HT-29 (cell line): ENCODE data around the gene CHCHD3. TPM values are rescaled to one million over a fixed set of nuclear protein-coding genes. Genes with fewer than 3 reads are reported as not detected.
"Not testable (repeated sequence)": the region's sequence is repeated elsewhere in the genome, so short reads cannot be mapped to it uniquely, and the experiment has no call there.

Source experiments
- DNase-seq: peaks from one replicate; pipeline ENCODE4 v3.0.0-alpha.2; 2015; ENCODE audit warnings: low spot score
- total RNA-seq: library from RNA; depleted of rRNA; stranded (reverse); fragments of >200 nt; shearing (Covaris generic); gene quantifications from 2 replicates; pipeline ENCODE4 v1.2.3, GENCODE V29; 2014

CHCHD3 gene
- total RNA-seq, 1 experiment from 2014 or later, result 130 TPM

DNA sequence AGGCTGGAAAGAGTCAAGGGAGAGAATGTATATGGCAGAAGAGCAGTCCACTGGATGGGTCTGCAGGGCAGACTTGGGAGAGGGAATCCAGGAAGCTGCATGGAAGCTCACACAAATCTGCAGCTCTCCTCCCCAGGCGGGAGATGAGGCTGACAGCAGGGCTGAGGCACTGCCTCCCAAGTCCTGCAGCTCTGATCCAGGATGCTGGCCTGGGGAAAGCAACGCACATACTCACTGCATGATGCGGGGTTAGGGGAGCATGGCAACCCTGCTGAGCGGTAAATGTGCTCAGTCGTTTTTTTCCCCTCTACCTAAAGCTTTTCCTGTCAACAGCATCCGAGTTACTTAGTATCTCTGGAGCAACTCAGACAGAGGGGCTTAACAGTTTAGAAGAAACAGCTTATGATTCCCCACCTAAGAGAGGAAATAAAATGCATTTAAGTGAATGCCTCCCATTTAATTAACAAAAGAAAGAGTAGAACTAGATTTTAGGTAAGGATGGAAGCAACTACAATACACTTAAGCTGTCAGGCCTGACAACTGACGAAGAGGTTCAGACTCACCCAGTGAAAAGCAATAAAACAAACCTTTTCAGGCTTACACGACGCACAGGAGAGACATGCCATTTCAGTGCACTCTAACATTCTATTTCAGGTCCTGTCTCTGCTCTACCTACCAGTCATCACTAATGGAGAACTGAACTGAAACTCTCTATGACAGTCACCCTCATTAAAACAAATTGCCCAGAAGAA, 37.0 kb downstream of the CHCHD3 start:
- no peak for DNase-seq

DNA sequence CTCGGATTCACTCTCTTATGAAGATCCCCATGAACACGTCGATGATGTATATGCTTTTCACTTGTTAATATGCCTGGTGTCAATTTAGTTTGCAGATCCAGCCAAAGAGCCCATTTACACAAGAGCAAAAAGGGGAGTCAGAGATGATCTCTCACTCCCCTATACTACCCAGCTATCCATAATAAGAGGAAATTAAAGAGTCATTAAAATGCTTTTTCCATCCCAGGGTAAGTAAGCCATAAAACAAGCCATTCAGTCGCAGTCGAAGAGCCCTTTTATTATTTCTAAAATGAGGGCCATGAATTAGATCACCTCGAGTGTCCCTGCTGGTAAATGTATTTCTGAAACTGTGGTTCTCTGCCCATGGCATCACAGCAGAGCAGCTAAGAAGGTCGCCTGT, 41.2 kb downstream of the CHCHD3 start:
- DNase-seq, result no peak

DNA sequence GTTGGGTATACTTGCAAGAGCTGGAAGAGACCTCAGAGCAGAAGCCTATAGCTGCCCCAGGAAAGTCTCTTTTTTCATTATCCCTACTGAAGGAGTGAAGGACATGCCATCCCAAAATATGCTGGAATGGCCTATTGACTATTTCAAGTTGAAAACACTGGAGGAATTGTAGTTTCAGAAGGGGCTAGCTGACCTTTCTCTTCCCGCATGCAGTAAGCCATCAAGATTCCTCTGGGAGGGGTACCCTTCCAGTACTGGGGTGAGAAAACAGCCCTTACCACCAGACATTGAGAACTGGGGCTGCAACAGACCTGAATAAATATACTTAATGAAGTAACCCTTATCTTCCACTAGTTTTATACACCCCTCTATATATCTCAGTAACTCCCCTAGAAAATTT, 41.7 kb downstream of the CHCHD3 start:
- no peak for DNase-seq

DNA sequence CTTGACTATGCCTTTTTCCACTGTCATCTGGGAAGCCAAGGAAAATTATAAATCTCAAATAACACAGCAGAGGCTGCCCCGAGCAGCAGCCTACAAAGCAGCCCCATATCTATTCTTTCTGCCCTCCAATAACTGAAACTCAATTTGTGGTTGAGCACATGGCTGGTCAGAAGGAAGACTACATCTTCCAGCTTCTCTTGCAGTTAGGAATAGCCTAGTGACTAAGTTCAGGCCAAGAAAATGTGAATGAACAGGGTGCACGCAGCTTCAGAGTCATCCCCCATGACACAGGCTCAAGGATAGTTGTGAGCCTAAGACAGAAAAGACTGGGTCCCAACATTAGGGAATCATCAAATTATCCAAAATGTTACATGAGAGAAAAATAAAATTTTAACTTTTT, 42.3 kb downstream of the CHCHD3 start:
- no peak for DNase-seq

DNA sequence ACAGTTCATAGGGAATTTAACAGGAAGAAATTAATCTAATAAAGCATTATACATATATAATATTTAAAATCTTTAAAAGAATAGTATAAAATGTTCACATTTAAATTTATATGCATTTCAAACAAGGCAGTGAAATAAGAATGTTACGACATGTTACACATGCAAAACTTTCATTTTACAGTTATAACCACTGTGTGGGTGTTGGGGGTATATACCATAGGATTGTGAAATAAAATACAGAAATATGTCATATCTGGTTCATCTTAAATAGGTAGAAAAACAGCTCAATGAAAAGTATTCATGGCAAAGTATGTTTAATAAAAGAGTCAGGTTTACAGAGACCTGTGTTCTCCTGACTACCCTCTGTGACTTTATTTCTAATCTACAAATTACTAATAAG, 45.6 kb downstream of the CHCHD3 start:
- DNase-seq, result no peak

DNA sequence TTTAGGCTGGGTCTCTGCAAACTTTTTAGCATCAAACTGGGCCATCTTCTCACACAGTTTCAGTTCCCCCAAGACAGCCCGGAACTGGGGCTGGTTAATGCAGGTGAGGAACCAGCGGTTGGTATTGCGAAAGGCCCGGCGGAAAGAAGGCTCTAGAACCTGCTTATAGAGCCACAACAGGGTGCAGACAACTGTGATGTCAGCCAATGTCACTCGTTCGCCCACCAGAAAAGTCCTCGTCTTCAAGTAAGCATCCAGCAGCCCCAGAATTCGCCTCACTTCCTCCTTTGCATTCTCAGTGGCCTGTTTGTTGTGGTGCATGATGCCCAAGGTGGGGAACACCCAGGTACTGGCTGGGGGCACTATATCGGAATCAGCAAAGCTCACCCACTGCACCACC, 46.6 kb downstream of the CHCHD3 start:
- DNase-seq, result not testable (repeated sequence)

DNA sequence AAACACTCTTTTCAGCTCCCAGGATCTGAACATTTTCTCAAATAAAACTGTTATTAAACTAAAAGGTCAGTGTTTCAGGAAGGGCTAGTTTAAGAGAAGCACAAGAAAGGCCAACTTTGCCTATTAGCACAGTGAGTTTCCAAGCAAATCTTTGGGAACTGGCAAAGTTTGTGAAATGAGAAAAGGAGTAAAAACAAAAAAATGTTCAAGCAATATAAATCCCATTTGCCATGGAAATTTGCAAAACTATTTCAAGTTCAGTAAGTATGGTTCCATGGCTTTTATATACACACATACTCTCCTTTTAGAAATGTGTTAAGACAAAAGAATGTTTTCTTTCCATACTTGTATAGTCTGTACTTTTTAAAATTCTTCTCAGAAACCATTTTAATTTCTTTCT, 51.5 kb downstream of the CHCHD3 start:
- no peak for DNase-seq

DNA sequence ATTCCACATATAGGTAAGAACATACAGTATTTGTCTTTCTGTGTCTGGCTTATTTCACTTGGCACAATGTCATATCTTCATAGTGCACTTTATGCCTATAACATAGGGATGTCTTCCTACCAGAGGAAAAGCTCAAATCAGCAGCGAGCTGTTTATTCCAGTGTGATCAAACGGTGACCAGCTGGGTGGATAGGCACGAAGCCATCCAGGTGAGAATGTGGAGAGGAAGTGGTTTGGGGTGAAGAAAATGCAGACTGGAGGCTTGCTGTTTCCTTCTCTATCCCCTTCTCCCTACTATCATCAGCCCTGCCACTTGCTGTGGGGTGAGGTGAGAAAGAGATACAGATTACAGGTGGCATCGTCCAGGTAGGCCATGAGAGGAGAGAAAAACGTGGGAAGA, 52.4 kb downstream of the CHCHD3 start:
- DNase-seq, result no peak

DNA sequence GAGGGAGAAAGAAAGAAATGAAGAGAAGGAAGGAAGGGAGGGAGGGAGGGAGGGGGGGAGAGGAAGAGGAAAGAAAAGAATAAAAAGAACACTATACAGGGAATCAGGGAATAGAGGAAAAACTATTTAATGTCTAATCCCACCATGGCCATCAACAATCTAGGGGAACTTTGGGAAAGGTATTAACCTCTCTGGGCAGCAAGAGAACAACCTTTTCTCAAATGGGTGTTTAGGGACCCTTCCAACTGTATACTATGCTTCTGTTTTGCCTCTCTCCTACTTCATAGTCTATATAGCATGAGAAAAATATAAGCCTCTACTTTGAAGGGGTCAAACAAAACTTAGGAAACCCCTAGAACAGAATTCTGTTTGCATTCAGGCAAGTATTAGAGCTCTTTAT, 54.5 kb downstream of the CHCHD3 start:
- DNase-seq, result no peak

DNA sequence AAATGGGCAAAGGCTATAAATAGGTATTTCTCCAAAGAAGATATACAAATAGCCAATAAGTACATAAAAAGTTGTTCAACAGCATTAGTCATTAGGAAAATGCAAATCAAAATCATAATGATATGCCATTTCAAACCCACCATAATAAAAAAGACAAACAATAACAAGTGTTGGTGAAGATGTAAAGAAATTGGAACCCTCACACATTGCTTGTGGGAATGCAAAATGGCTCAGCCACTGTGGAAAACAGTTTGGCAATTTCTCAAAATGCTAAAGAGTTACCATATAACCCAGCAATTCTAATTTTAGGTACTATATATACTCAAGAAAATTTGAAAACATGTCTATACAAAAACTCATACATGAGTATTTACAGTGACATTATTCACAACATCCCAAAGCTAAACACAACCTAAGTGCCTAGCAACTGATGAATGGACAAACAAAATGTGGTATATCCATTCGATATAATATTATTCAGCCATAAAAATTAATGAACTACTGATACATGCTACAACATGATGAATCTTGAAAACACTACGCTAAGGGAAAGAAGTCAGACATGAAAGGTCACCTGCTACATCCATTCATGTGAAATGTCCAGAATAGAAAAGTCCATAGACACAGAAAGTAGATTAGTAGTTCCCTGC, 55.6 kb downstream of the CHCHD3 start:
- no peak for DNase-seq

DNA sequence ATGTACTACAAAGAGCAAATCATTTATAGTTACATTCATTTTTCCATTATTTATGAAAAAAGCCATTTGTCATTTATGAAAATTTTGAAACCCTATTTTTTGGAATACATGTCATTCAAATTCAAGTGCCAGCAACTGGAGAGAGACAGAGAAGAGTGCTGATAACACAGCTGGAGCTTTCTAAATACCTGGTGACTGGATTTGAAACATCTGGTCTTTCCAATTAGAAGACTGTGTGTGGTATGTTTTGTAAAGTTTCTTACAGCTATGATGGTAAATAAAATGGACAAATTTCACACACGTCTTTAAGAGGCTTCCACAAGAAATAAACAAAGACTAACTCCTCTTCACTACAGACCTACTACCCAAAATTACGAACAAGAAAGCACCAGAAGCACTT, 56.8 kb downstream of the CHCHD3 start:
- DNase-seq, result no peak

DNA sequence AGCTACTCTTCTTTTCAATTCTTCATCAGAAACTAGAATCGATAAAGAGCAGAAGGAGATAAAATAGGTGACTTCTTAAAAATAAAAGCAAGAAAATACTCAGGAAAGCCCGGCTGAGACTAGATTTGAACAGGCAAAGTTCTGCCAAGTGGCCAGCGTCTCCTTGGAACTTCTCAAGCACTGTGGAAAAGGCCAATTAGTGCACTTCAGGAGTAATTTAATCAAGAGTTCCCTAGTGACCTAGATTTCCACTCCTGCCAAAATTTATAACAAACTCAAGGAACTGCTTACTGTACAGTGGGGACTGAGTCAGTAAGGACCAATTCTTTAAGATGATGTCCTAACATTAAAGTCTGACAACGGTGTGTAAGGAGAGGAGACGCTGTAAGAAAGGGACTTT, 57.3 kb downstream of the CHCHD3 start:
- no peak for DNase-seq

DNA sequence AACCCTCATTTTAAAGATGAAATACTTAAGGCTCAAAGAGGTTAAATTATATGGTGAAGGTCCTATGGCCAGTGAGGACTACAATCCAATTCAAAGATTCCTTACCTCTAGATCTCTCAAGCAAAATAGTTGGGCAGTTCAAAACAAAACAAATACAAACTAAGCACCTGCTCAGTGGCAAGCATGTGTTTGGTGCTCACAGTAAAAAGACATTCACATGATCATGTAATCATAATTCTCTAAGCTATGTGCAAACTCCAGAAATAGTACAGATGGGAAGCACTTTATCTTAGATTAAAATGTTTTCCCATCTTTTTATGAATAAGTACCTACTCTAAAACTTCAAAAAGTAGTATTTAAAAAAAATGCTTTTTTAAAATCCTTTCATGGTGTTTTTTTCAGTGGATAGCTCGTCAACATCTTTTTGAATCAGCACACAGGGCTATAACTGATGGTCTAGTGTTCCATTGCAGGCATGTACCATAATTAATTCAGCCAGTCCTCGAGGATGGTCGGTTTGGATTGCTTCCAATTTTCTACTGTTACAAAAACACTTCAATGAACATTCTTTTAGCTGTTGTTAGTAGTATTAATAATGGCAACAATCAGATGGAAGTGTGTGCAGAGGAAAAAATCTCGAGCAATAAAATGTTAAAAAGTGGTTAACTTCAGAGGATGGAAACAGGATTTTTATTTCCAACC, 58.4 kb downstream of the CHCHD3 start:
- DNase-seq, result no peak

DNA sequence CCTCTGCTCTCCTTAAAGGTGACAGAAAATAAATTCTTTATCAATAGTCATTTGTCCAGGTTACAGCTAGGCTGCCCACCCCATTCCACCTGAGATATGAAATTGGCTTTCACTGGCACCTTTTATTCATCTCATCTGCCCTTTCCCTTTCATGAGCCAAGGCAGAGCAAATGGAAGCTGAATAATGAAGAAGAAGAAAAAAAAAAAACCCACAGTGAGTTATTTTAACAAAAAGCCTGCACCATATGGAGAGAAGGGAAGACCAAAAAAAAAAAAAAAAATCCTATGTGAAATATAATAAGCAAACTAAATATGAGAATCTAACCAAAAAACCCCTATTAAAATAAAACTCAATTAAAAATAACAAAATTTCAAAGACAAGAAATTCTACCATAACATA, 59.2 kb downstream of the CHCHD3 start:
- no peak for DNase-seq

DNA sequence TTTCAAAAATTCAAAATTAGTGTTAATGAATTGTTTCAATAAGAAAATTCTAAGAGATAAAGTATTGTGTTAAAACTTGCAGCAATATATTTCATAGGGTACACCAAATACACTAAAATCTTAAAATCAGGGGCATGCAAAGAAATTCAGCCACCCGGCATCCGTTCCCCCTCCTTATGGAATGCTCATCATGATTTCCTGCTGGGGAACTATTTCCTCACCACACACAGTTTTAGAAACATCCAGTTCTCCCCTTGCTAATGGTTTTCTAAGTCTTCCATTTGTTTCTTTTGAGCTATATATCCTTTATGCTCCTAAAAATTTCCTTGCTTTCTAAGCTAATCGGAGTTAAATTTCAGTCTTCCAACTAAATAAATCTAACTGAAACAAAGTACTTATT, 60.7 kb downstream of the CHCHD3 start:
- no peak for DNase-seq

DNA sequence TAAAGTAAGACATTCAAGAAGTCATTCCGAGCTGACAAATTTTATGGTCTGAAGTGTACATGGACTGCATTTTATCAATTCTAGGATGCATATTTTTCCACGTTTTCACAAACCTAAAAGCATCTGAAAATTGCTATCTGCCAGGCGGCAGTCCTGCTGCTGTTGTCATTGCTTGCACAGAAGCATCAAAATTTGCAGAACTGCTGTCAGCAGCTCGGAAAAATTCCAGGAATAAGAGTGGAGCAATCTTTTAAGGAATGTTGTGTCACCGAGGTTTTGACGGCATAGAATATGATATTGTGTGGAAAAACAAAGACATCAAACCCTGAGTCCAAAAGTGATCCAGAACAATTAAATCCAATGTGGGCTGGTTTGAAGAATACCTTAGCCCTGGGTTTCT, 61.4 kb downstream of the CHCHD3 start:
- no peak for DNase-seq

DNA sequence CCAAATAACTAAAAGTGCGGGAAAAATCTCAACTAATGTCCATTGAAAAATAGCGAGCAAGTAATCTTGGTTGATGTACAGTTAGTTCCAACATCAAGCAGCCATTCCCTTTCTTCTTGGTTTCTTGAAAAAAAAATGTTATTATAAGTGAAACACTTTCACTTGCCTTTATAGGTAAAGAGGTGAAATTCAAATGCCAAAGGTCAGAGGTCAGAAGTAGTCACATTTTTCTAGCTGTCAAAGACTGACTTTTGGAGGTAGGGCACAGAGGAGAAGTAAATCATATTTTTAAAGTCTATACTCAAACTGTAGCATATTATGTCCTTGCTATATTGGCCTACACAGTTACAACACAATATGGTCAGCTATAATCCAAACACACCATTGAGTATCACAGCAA, 62.3 kb downstream of the CHCHD3 start:
- DNase-seq, result no peak

DNA sequence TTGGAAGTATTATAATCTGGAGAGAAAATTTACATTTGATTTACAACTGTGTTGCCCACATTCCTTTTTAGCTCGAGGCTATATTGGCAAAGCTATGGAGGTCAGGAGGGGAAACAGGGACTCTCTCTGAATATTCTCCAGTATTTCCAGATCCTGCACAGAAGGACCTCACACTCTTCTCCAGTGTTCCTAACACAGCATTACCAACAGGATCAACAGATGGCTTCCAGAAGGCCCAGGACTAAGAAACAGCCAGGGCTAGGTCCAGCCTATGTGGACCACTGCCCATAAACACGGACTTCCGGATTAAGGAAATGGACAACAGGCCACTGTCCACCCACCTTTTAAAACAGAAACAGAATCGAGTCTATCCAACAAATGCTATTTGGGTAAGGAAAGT, 65.3 kb downstream of the CHCHD3 start:
- DNase-seq, result no peak

DNA sequence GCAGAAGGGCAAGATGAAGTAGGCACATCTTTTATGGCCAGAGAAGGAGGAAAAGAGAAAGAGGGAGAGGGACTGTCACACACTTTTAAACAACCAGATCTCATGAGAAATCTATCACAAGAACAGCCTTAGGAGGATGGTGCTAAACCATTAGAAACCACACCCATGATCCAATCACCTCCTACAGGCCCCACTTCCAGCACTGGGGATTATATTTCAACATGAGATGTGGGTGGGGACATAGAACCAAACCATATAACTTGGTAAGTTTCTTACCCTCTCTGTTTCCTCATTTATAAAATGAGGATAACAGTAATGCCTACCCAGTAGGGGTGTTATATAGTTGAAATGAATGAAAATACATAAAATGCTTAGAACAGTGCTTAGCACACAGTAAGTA, 66.0 kb downstream of the CHCHD3 start:
- DNase-seq, result no peak

DNA sequence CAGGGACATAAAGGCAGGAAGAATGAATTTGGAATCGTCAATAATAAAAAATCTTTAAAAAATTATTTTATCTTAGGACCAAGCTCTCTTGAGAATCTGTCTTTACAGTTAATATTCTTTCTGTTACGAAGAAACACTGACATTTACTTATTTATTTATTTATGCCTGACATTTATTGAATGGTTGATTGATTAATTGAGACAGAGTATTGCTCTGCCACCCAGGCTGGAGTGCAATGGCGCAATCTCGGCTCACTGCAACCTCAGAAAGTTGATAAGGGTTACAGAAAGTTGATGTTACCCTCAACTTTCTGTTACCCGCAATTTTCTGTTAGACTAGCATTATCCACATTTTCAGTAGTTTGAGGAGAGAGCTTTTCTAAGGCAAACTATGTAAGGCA, 70.1 kb downstream of the CHCHD3 start:
- no peak for DNase-seq

DNA sequence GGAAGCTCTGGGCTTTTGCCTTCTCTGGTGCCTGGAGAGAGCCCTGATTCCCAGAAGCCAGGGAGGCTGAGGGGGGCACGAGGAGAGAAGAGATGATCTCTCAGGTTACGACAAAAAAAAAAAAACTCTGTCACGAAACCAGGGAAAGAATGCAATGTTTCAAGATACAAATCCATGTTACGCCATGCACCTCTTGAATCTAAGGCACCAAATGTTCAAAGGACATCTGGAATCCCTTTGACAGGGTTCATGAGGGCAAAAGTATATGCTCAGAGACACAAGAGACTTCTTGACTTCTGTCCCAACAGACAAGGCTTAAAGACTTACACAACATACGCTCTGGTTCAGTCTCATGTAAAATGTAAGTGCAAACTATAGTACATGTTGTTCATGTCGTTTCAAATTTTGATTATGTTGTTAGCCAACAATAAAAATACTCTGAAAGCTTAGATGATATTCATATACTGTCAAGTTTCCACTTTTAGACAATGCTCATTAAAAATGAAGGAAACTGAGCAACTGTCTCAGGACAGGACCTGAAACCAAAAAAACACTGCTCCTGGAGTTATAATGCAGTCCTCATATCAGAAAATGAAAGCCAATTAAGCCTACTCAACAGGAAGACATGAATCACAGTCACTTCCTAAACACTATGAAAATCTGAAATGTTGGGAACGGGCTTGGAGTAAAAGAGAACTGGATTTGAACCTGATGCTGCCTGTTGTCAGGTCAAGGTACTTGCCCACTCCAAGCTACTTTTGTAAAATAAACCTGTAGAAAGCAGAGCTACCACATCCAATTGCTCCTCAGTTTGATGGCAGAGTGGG, 72.3 kb downstream of the CHCHD3 start:
- DNase-seq, result no peak

DNA sequence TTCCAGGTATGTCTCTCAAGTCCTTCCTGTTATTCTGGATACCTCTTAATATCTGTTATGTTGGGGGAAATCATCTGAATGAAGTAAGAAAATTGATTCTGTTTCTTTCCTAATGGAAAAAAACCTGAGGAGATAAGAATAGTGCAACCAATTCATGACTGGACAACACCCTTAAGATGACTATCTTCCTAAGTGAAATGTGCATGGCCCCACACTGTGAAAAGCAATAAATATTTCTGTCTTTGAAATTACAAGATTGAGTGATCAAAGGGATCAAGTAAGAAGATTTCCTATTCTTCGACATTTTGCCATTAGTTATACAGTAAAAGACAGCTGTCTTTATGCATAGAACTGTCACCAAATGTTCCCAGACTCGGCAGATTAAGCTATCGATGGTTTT, 73.9 kb downstream of the CHCHD3 start:
- DNase-seq, result no peak
